SU-DHL-6 (cell line): ENCODE results near the gene DNASE1L1.

Source experiments
- H2AFZ ChIP-seq: fragments of 200-600 bp; sonication (generic); 2 replicates; pipeline ENCODE4 v1.6.1; 2014; ENCODE audit warnings: low read depth, mild to moderate bottlenecking, moderate library complexity, mixed read lengths, antibody characterized with exemption, low read length; ENCODE audit not compliant: severe bottlenecking
- H3F3A ChIP-seq: fragments of 200-600 bp; shearing (Covaris generic); 2 replicates; pipeline ENCODE4 v1.6.0; 2016; ENCODE audit warnings: antibody characterized with exemption, mild to moderate bottlenecking; ENCODE audit not compliant: insufficient read depth
- H3K27ac ChIP-seq: fragments of 200-600 bp; sonication (generic); 2 replicates; pipeline ENCODE4 v1.5.1; 2016; ENCODE audit warnings: low read depth, mild to moderate bottlenecking, low read length, moderate library complexity, mixed read lengths
- H3K27me3 ChIP-seq: fragments of 200-600 bp; sonication (generic), shearing (Covaris generic); 2 replicates; pipeline ENCODE4 v1.6.0; 2014; ENCODE audit warnings: mild to moderate bottlenecking, low read length
- H3K36me3 ChIP-seq: fragments of 200-600 bp; sonication (generic); 2 replicates; pipeline ENCODE4 v1.6.1; 2014; ENCODE audit warnings: mild to moderate bottlenecking, low read length, mixed read lengths
- H3K4me2 ChIP-seq: fragments of 300-600, 200-600 bp; shearing (Covaris generic), sonication (generic); 2 replicates; pipeline ENCODE4 v1.6.0; 2014; ENCODE audit warnings: low read length, low read depth, mild to moderate bottlenecking; ENCODE audit not compliant: poor library complexity, severe bottlenecking
- H3K4me3 ChIP-seq: fragments of 200-600 bp; sonication (generic); 2 replicates; pipeline ENCODE4 v1.5.1; 2014; ENCODE audit warnings: antibody characterized with exemption, low read length, mild to moderate bottlenecking, mixed read lengths; ENCODE audit not compliant: insufficient read depth, poor library complexity, severe bottlenecking
- H3K79me2 ChIP-seq: fragments of 200-600 bp; sonication (generic); 2 replicates; pipeline ENCODE4 v1.6.1; 2014; ENCODE audit warnings: mild to moderate bottlenecking, low read length, moderate library complexity; ENCODE audit not compliant: insufficient read depth
- H3K9ac ChIP-seq: fragments of 200-600 bp; sonication (generic); 2 replicates; pipeline ENCODE4 v1.7.0; 2014; ENCODE audit warnings: mild to moderate bottlenecking, low read length
- H3K9me2 ChIP-seq: fragments of 200-600 bp; sonication (generic); replicated peaks from 2 replicates; pipeline ENCODE4 v1.6.1; 2014; ENCODE audit warnings: low read length; ENCODE audit not compliant: insufficient read depth
- H3K9me3 ChIP-seq: fragments of 200-600 bp; sonication (generic); 2 replicates; pipeline ENCODE4 v1.6.1; 2014; ENCODE audit warnings: low read length, mixed read lengths; ENCODE audit not compliant: insufficient read depth
- H4K20me1 ChIP-seq: fragments of 200-600 bp; sonication (generic); 2 replicates; pipeline ENCODE4 v1.6.1; 2014; ENCODE audit warnings: low read depth, mild to moderate bottlenecking, antibody characterized with exemption, low read length, moderate library complexity, mixed read lengths
- EZH2phosphoT487 ChIP-seq: fragments of 200-600 bp; sonication (generic), shearing (Covaris generic); conservative IDR thresholded peaks from 2 replicates; pipeline ENCODE4 v1.6.1; 2018; ENCODE audit warnings: mild to moderate bottlenecking, antibody characterized with exemption, low read length, moderate library complexity, mixed read lengths
- TF ChIP-seq, protein P1 (sequence below): fragments of 200-600 bp; sonication (generic); IDR thresholded peaks from one replicate; pipeline ENCODE4 v1.5.1; 2017; ENCODE audit warnings: antibody characterized with exemption, mild to moderate bottlenecking, low read length, moderate library complexity; ENCODE audit not compliant: insufficient read depth, poor library complexity, severe bottlenecking

Gene DNASE1L1

DNA sequence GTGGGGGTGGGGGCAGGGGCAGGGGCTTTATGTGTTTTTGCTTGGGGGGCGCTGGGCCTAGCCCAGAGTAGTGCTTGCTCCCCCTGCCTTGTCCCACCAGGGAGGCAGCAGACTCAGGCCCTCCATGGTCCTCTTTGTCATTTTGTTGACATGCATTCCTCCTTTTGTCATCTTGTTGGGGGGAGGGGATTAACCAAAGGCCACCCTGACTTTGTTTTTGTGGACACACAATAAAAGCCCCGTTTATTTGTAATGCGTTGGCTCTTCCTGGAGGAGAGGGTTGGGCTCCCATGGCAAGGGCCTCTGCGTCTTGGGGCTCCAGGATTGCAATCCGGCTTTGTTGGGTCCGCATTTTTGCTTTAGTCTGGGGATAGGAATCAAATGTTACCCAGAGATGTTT, 27.8 kb downstream of the DNASE1L1 start:
- Histone ChIP-seq H3K4me3 (no peak overlapping the region), H3F3A (no peaks in the 10 kb centered on the region), H3K9me3 (no peaks in the 10 kb centered on the region), H3K9me2 (no peaks in the 10 kb centered on the region), H3K9ac (no peak overlapping the region), H2AFZ (no peak overlapping the region), H3K4me2 (no peak overlapping the region), H3K27me3 (no peaks in the 10 kb centered on the region), H3K79me2 (peaks cover 12% of the 10 kb centered on the region), H3K36me3 (no peaks in the 10 kb centered on the region), H3K27ac (no peak overlapping the region), H4K20me1 (no peaks in the 10 kb centered on the region)
- no peak for TF ChIP-seq EZH2phosphoT487
- TF ChIP-seq, protein P1, sequence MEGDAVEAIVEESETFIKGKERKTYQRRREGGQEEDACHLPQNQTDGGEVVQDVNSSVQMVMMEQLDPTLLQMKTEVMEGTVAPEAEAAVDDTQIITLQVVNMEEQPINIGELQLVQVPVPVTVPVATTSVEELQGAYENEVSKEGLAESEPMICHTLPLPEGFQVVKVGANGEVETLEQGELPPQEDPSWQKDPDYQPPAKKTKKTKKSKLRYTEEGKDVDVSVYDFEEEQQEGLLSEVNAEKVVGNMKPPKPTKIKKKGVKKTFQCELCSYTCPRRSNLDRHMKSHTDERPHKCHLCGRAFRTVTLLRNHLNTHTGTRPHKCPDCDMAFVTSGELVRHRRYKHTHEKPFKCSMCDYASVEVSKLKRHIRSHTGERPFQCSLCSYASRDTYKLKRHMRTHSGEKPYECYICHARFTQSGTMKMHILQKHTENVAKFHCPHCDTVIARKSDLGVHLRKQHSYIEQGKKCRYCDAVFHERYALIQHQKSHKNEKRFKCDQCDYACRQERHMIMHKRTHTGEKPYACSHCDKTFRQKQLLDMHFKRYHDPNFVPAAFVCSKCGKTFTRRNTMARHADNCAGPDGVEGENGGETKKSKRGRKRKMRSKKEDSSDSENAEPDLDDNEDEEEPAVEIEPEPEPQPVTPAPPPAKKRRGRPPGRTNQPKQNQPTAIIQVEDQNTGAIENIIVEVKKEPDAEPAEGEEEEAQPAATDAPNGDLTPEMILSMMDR, result no peak

DNA sequence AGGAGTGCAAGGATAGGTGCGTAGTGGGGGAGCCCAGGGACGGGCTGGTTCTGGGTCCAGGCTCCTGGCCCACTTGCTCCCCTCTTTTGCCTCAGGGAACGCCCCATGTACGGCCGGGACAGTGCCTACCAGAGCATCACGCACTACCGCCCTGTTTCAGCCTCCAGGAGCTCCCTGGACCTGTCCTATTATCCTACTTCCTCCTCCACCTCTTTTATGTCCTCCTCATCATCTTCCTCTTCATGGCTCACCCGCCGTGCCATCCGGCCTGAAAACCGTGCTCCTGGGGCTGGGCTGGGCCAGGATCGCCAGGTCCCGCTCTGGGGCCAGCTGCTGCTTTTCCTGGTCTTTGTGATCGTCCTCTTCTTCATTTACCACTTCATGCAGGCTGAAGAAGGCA, 28.3 kb downstream of the DNASE1L1 start:
- H3F3A ChIP-seq, result no peaks in the 10 kb centered on the region
- no peak overlapping the region for H3K27ac ChIP-seq
- H3K79me2 ChIP-seq, result peaks cover 12% of the 10 kb centered on the region
- no peak overlapping the region for H3K4me2 ChIP-seq
- no peaks in the 10 kb centered on the region for H3K36me3 ChIP-seq
- H4K20me1 ChIP-seq, result no peaks in the 10 kb centered on the region
- no peaks in the 10 kb centered on the region for H3K9me2 ChIP-seq
- H3K27me3 ChIP-seq, result no peaks in the 10 kb centered on the region
- TF ChIP-seq, protein P1, result no peak
- TF ChIP-seq EZH2phosphoT487, result no peak
- H2AFZ ChIP-seq, result no peak overlapping the region
- H3K9ac ChIP-seq, result no peak overlapping the region
- H3K4me3 ChIP-seq, result no peak overlapping the region
- no peaks in the 10 kb centered on the region for H3K9me3 ChIP-seq

DNA sequence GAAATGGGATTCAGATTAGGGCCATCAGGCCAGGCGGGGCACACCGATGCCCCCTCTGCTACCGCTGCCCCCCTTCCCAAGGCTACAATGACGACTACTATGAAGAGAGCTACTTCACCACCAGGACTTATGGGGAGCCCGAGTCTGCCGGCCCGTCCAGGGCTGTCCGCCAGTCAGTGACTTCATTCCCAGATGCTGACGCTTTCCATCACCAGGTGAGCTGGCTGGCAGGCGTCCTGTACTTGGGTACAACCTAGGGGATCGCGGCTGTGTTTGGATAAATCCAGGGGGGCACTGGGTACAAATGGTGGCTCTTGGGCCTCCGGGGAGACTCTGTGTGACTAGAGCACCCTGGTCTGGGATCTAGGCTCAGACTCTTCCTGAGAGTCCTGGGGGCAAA, 28.9 kb downstream of the DNASE1L1 start:
- H2AFZ ChIP-seq, result no peak overlapping the region
- H3F3A ChIP-seq, result no peaks in the 10 kb centered on the region
- peaks cover 12% of the 10 kb centered on the region for H3K79me2 ChIP-seq
- no peak overlapping the region for H3K27ac ChIP-seq
- H3K36me3 ChIP-seq, result no peaks in the 10 kb centered on the region
- H3K9me3 ChIP-seq, result no peaks in the 10 kb centered on the region
- H3K4me2 ChIP-seq, result peak overlapping the region; percentile 76
- H4K20me1 ChIP-seq, result no peaks in the 10 kb centered on the region
- peak overlapping the region; percentile 97 for H3K9ac ChIP-seq
- H3K27me3 ChIP-seq, result no peaks in the 10 kb centered on the region
- H3K9me2 ChIP-seq, result no peaks in the 10 kb centered on the region
- peak overlapping the region; percentile 69 for H3K4me3 ChIP-seq
- TF ChIP-seq EZH2phosphoT487, result no peak
- TF ChIP-seq, protein P1, result no peak
